ENCODE measurements around the gene ZW10.
"Not testable (repeated sequence)": the region's sequence is repeated elsewhere in the genome, so short reads cannot be mapped to it uniquely, and the experiment has no call there.

DNA sequence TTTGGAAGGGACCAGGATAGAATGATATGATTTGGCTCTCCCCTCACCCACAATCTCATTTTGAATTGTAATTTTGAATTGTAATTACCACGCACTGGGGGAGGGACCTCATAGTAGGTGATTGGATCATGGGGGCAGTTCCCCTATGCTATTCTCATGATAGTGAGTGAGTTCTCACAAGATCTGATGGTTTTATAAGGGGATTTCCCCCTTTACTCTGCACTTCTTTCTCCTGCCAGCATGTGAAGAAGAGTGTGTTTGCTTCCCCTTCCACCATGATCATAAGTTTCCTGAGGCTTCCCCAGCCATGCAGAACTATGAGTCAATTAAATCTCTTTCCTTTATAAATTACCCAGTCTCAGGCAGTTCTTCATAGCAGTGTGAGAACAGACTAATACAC, 69.9 kb downstream of the ZW10 start:
- TF ChIP-seq, protein P1, sequence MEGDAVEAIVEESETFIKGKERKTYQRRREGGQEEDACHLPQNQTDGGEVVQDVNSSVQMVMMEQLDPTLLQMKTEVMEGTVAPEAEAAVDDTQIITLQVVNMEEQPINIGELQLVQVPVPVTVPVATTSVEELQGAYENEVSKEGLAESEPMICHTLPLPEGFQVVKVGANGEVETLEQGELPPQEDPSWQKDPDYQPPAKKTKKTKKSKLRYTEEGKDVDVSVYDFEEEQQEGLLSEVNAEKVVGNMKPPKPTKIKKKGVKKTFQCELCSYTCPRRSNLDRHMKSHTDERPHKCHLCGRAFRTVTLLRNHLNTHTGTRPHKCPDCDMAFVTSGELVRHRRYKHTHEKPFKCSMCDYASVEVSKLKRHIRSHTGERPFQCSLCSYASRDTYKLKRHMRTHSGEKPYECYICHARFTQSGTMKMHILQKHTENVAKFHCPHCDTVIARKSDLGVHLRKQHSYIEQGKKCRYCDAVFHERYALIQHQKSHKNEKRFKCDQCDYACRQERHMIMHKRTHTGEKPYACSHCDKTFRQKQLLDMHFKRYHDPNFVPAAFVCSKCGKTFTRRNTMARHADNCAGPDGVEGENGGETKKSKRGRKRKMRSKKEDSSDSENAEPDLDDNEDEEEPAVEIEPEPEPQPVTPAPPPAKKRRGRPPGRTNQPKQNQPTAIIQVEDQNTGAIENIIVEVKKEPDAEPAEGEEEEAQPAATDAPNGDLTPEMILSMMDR (IDR thresholded peaks at IDR 0.05; ENCODE audit: low read depth, low read length) = not testable (repeated sequence)
- TF ChIP-seq EZH2phosphoT487 (IDR thresholded peaks at IDR 0.05; ENCODE audit: low read depth) = not testable (repeated sequence)
